Upper lobe of left lung (tissue), 4 donors: ENCODE measurements around the gene NPIPA3.
"Not testable (repeated sequence)": the region's sequence is repeated elsewhere in the genome, so short reads cannot be mapped to it uniquely, and the experiment has no call there.

Experiments
- EP300 ChIP-seq, 4 donors: sonication (generic); formaldehyde crosslinking; IDR thresholded peaks; one replicate each; pipeline ENCODE4 v1.5.1; 2017; ENCODE audit warnings: antibody characterized with exemption in 4 of 4, control low read depth in 2 of 4
- POLR2A ChIP-seq, 4 donors: fragments of 450-650 bp; IDR thresholded peaks; one replicate each; pipeline ENCODE4 v1.5.1; 2016 to 2017; ENCODE audit warnings: antibody characterized with exemption in 4 of 4, mild to moderate bottlenecking in 2 of 4
- TF ChIP-seq, protein P1 (sequence below), 6 experiments: fragments of 450-650 bp in 4 of 6; fragments of 200-600 bp in 2 of 6; sonication (generic) in 2 of 6; IDR thresholded peaks; one replicate each; pipeline ENCODE4 v1.5.1; 2016 to 2019; ENCODE audit warnings: antibody characterized with exemption in 6 of 6

DNA sequence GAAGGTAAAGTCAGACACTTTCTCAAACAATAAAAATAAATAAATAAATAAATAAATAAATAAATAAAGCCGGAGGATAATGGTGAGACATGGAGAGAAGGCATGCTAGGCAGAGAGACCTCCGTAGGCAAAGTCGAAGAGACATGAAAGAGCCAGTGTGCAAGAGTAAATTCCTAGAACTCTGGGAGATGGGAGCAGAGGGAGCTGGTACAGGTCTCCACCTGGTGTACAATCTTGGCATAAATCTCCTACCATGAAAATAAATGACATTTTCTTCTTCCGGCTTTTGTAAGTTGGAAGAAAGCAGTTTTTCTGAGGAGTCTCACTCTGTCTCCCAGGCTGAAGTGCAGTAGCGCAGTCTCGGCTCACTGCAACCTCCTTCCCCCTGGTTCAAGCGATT lies 1.4 kb upstream of the NPIPA3 start:
- TF ChIP-seq, protein P1, sequence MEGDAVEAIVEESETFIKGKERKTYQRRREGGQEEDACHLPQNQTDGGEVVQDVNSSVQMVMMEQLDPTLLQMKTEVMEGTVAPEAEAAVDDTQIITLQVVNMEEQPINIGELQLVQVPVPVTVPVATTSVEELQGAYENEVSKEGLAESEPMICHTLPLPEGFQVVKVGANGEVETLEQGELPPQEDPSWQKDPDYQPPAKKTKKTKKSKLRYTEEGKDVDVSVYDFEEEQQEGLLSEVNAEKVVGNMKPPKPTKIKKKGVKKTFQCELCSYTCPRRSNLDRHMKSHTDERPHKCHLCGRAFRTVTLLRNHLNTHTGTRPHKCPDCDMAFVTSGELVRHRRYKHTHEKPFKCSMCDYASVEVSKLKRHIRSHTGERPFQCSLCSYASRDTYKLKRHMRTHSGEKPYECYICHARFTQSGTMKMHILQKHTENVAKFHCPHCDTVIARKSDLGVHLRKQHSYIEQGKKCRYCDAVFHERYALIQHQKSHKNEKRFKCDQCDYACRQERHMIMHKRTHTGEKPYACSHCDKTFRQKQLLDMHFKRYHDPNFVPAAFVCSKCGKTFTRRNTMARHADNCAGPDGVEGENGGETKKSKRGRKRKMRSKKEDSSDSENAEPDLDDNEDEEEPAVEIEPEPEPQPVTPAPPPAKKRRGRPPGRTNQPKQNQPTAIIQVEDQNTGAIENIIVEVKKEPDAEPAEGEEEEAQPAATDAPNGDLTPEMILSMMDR (IDR thresholded peaks at IDR 0.05): not testable (repeated sequence)
- TF ChIP-seq POLR2A, EP300 (IDR thresholded peaks at IDR 0.05): not testable (repeated sequence)
